ENCODE data around the gene GMIP.
"Not testable (repeated sequence)": the region's sequence is repeated elsewhere in the genome, so short reads cannot be mapped to it uniquely, and the experiment has no call there.

Gene GMIP

DNA sequence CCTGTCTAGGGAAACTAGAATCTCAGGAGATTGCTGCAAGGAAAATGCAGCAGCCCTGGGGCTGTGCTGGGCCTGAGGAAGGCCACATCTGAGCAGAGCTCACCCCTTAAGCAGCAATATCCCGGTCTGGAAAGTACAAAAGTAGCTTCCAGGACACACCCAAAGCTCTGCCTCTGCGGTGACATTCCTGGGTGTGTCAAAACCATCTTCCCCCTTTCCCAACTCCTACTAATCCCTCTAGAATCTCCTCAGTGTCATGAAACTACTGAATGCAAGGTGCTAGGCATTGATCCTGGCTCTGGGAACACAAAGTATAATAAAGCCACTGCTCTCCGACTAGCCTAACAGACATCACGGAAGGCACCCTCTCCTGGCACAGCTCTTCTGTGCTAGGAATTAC, 30.0 kb downstream of the GMIP start:
- H3K9ac ChIP-seq, result no peak overlapping the region
- no peaks in the 10 kb centered on the region for H3K27me3 ChIP-seq (ENCODE audit: control insufficient read depth, insufficient read depth, low read length)

DNA sequence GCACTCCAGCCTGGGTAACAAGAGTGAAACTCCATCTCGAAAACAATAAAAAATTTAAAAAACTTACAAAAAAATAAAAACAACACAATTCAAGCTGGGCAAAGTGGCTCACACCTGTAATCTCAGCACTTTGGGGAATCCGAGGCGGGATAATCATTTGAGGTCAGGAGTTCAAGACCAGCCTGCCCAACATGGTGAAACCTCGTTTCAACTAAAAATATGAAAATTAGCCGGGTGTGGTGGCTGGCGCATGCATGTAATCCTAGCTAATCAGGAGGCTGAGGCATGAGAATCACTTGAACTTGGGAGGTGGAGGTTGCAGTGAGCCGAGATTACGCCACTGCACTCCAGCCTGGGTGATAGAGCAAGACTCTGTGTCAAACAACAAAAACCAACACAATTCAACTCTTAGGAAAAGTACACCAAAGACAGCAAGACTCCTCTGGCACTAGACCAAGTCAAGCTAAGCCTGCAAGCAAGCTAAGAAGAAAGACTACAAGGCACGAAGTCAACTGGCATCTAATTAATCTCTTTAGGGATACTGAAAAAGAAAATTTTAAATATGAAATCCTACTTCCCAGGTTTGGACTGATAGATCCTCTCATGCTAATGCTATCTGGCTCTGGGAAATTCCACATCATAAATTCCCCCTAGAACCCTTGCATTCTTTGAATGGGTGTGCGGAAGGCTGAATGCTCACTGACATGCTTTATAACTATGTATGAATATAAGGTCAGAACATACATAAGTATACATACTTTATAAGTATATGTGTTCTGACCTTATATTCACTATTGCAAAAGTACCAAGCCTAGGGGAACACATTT, 32.9 kb downstream of the GMIP start:
- Histone ChIP-seq H3K4me3 (ENCODE audit: low read depth, low read length) (no peak overlapping the region), H3K9me3 (ENCODE audit: control insufficient read depth, low read length) (no peaks in the 10 kb centered on the region), H3K4me1 (no peaks in the 10 kb centered on the region), H3K9ac (no peak overlapping the region), H3K27me3 (ENCODE audit: control insufficient read depth, insufficient read depth, low read length) (no peaks in the 10 kb centered on the region), H2AFZ (no peak overlapping the region), H3K27ac (no peak overlapping the region), H3K4me2 (ENCODE audit: low read length) (no peak overlapping the region), H3K79me2 (no peaks in the 10 kb centered on the region), H3K36me3 (ENCODE audit: control insufficient read depth, insufficient read depth, low read length) (no peaks in the 10 kb centered on the region)
- TF ChIP-seq, protein P1, sequence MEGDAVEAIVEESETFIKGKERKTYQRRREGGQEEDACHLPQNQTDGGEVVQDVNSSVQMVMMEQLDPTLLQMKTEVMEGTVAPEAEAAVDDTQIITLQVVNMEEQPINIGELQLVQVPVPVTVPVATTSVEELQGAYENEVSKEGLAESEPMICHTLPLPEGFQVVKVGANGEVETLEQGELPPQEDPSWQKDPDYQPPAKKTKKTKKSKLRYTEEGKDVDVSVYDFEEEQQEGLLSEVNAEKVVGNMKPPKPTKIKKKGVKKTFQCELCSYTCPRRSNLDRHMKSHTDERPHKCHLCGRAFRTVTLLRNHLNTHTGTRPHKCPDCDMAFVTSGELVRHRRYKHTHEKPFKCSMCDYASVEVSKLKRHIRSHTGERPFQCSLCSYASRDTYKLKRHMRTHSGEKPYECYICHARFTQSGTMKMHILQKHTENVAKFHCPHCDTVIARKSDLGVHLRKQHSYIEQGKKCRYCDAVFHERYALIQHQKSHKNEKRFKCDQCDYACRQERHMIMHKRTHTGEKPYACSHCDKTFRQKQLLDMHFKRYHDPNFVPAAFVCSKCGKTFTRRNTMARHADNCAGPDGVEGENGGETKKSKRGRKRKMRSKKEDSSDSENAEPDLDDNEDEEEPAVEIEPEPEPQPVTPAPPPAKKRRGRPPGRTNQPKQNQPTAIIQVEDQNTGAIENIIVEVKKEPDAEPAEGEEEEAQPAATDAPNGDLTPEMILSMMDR (IDR thresholded peaks at IDR 0.05), result no peak

More for the DNA sequence above, 30.0 kb downstream of the GMIP start:
- Histone ChIP-seq H3K4me1 (no peaks in the 10 kb centered on the region), H3K4me3 (ENCODE audit: low read depth, low read length) (no peak overlapping the region), H3K9me3 (ENCODE audit: control insufficient read depth, low read length) (no peaks in the 10 kb centered on the region), H3K79me2 (no peaks in the 10 kb centered on the region), H3K36me3 (ENCODE audit: control insufficient read depth, insufficient read depth, low read length) (no peaks in the 10 kb centered on the region), H3K4me2 (ENCODE audit: low read length) (no peak overlapping the region), H3K27ac (no peak overlapping the region), H2AFZ (no peak overlapping the region)
- TF ChIP-seq, protein P1 (IDR thresholded peaks at IDR 0.05), result no peak

- H3K4me3 ChIP-seq (ENCODE audit: low read depth, low read length); H2AFZ ChIP-seq; H3K27me3 ChIP-seq (ENCODE audit: control insufficient read depth, insufficient read depth, low read length); H3K9ac ChIP-seq; H3K4me1 ChIP-seq; H3K79me2 ChIP-seq; H3K9me3 ChIP-seq (ENCODE audit: control insufficient read depth, low read length); H3K27ac ChIP-seq; H3K4me2 ChIP-seq (ENCODE audit: low read length); H3K36me3 ChIP-seq (ENCODE audit: control insufficient read depth, insufficient read depth, low read length): not testable (repeated sequence)
Observed at GRCh38 chr19:19606686-19607085, 36.8 kb downstream of the GMIP start.

DNA sequence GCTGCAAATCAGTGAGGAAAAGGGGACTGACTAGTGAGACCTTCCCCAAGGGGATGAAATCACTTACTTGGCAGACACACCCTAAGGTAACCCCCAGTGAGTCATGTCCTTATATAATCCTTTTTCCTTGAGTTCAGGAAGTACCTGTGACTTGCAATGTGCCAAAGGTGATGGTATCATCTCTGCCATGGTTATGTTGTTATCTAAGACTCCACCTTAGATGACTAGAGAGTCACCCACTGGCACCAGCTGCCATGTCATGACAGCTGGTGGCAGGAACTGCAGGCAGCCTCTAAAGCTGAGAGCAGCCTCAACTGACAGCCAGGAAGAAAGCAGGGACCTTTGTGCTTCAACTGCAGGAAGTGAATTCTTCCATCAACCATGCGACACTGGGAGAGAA, 37.4 kb downstream of the GMIP start:
- TF ChIP-seq, protein P1 (IDR thresholded peaks at IDR 0.05), result no peak
- Histone ChIP-seq H3K4me3 (ENCODE audit: low read depth, low read length) (no peak overlapping the region), H3K27ac (no peak overlapping the region), H3K9me3 (ENCODE audit: control insufficient read depth, low read length) (no peaks in the 10 kb centered on the region), H2AFZ (no peak overlapping the region), H3K4me2 (ENCODE audit: low read length) (no peak overlapping the region), H3K79me2 (no peaks in the 10 kb centered on the region), H3K9ac (no peak overlapping the region), H3K4me1 (no peaks in the 10 kb centered on the region), H3K36me3 (ENCODE audit: control insufficient read depth, insufficient read depth, low read length) (no peaks in the 10 kb centered on the region), H3K27me3 (ENCODE audit: control insufficient read depth, insufficient read depth, low read length) (no peaks in the 10 kb centered on the region)

DNA sequence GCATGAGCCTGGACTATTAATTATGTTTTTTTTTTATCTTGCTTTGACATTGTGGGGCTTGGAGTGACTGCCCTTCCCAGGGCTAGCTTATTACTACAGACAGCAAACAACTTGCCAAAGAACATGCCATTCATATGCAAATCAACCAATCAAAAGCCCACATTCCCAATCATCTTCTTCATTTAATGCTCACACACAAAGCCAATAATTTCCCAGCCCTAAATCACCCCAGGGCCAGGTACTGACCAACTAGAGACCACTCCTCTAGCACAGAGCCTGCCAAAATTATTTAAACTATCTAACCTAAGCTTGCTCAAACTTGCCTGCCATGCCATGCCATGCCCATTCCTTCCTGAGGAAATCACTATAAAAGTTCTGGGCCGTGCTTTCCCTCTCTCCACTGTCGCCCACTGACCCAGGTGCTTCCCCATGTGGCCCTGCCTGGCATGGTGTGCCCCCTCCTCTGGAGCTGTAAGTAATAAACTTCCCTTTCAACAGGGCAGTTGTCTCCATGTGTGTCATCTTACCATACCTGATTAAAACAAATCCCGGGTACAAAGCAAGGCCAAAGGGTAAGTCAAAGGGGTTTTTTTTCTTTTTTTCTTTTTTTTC, 40.6 kb downstream of the GMIP start:
- H3K9me3 ChIP-seq (ENCODE audit: control insufficient read depth, low read length), result no peaks in the 10 kb centered on the region
- H3K27ac ChIP-seq, result no peak overlapping the region
- no peaks in the 10 kb centered on the region for H3K4me1 ChIP-seq
- no peaks in the 10 kb centered on the region for H3K27me3 ChIP-seq (ENCODE audit: control insufficient read depth, insufficient read depth, low read length)
- H3K4me3 ChIP-seq (ENCODE audit: low read depth, low read length), result no peak overlapping the region
- no peak overlapping the region for H3K9ac ChIP-seq
- H2AFZ ChIP-seq, result no peak overlapping the region
- TF ChIP-seq, protein P1 (IDR thresholded peaks at IDR 0.05), result no peak
- no peaks in the 10 kb centered on the region for H3K79me2 ChIP-seq
- no peak overlapping the region for H3K4me2 ChIP-seq (ENCODE audit: low read length)
- H3K36me3 ChIP-seq (ENCODE audit: control insufficient read depth, insufficient read depth, low read length), result no peaks in the 10 kb centered on the region

All from parathyroid adenoma (tissue), 2 donors.